ENCODE results near the gene IGF1R. TPM values are rescaled to one million over a fixed set of nuclear protein-coding genes. Genes with fewer than 3 reads are reported as not detected.

IGF1R gene
- total RNA-seq, 1 donor from 2014 or later, result 131 TPM

DNA sequence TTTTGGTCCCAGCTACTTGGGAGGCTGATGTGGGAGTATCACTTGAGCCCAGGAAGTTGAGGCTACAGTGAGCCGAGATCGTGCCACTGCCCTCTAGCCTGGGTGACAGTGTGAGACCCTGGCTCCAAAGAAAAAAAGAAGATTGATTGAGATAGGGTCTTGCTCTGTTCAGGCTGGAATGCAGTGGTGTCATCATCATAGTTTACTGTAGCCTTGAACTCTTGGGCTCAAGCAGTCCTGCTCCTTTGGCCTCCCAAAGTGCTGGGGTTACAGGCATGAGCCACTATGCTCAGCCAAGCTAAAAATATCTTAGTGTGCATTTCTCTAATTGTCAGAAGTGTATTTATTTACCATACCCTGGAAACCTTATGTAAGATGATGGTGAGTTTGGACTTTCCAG lies 43.9 kb downstream of the IGF1R start:
- H3K36me3 Mint-ChIP-seq (ENCODE audit: low read depth, unreplicated experiment), result no peaks in the 10 kb centered on the region
- peaks cover 3% of the 10 kb centered on the region for H3K27me3 Mint-ChIP-seq (ENCODE audit: unreplicated experiment)
- no peaks in the 10 kb centered on the region for H3K9me3 Mint-ChIP-seq (ENCODE audit: unreplicated experiment)
- no peak overlapping the region for H3K27ac Mint-ChIP-seq (ENCODE audit: unreplicated experiment)
- peaks cover 36% of the 10 kb centered on the region for H3K4me1 Mint-ChIP-seq (ENCODE audit: unreplicated experiment)
- DNase-seq (ENCODE audit: low spot score), result no peak
- H3K4me3 Mint-ChIP-seq (ENCODE audit: unreplicated experiment), result no peak overlapping the region
- TF ChIP-seq, protein P1, sequence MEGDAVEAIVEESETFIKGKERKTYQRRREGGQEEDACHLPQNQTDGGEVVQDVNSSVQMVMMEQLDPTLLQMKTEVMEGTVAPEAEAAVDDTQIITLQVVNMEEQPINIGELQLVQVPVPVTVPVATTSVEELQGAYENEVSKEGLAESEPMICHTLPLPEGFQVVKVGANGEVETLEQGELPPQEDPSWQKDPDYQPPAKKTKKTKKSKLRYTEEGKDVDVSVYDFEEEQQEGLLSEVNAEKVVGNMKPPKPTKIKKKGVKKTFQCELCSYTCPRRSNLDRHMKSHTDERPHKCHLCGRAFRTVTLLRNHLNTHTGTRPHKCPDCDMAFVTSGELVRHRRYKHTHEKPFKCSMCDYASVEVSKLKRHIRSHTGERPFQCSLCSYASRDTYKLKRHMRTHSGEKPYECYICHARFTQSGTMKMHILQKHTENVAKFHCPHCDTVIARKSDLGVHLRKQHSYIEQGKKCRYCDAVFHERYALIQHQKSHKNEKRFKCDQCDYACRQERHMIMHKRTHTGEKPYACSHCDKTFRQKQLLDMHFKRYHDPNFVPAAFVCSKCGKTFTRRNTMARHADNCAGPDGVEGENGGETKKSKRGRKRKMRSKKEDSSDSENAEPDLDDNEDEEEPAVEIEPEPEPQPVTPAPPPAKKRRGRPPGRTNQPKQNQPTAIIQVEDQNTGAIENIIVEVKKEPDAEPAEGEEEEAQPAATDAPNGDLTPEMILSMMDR (IDR thresholded peaks at IDR 0.05; ENCODE audit: unreplicated experiment), result no peak

DNA sequence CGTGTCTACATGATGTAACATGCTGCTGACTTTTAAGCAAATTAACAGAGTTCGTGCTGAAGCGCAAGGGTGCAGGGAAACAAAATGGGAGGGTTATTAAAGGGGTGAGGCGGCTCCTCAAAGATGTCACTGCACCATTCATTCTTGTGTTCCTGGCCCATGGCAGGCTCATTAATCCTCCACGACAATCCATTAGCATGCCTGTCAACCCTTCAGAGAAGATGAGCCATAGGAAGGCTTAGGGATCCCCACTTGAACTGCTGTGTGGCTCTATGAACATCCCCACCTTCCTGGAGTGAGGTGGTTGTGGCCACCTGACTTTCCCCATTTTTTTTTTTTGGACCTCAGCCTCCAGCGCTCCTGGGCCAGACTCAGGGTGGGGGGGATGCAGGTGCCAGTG lies 45.8 kb downstream of the IGF1R start:
- DNase-seq (ENCODE audit: low spot score), result no peak
- Mint-ChIP-seq H3K27ac (ENCODE audit: unreplicated experiment) (no peak overlapping the region), H3K4me3 (ENCODE audit: unreplicated experiment) (no peak overlapping the region), H3K4me1 (ENCODE audit: unreplicated experiment) (peaks cover 29% of the 10 kb centered on the region), H3K9me3 (ENCODE audit: unreplicated experiment) (no peaks in the 10 kb centered on the region), H3K36me3 (ENCODE audit: low read depth, unreplicated experiment) (no peaks in the 10 kb centered on the region), H3K27me3 (ENCODE audit: unreplicated experiment) (peaks cover 2% of the 10 kb centered on the region)
- TF ChIP-seq, protein P1 (IDR thresholded peaks at IDR 0.05; ENCODE audit: unreplicated experiment), result no peak

DNA sequence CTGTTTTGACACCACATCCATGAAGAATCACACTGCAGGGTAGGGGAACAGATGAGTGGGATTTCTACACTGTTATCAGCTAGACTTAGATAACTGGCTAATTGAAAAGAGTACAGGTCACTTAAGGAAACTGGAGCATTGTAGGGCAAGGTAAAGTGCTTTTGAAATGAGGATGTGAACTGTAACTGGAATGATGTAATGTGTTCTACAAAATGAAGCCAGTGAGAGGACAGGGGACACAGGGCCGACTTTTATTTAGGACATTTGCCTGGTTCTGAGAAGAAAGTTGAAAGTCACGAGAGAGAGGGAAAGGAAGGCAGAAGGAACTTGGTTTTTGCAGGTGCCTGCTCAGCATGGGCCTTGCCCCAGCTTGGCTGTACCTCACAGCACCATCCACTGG lies 50.5 kb downstream of the IGF1R start:
- peaks cover 5% of the 10 kb centered on the region for H3K27me3 Mint-ChIP-seq (ENCODE audit: unreplicated experiment)
- no peak overlapping the region for H3K4me3 Mint-ChIP-seq (ENCODE audit: unreplicated experiment)
- no peak for DNase-seq (ENCODE audit: low spot score)
- H3K4me1 Mint-ChIP-seq (ENCODE audit: unreplicated experiment), result peaks cover 30% of the 10 kb centered on the region
- H3K27ac Mint-ChIP-seq (ENCODE audit: unreplicated experiment), result no peak overlapping the region
- no peaks in the 10 kb centered on the region for H3K9me3 Mint-ChIP-seq (ENCODE audit: unreplicated experiment)
- no peaks in the 10 kb centered on the region for H3K36me3 Mint-ChIP-seq (ENCODE audit: low read depth, unreplicated experiment)
- TF ChIP-seq, protein P1 (IDR thresholded peaks at IDR 0.05; ENCODE audit: unreplicated experiment), result no peak

DNA sequence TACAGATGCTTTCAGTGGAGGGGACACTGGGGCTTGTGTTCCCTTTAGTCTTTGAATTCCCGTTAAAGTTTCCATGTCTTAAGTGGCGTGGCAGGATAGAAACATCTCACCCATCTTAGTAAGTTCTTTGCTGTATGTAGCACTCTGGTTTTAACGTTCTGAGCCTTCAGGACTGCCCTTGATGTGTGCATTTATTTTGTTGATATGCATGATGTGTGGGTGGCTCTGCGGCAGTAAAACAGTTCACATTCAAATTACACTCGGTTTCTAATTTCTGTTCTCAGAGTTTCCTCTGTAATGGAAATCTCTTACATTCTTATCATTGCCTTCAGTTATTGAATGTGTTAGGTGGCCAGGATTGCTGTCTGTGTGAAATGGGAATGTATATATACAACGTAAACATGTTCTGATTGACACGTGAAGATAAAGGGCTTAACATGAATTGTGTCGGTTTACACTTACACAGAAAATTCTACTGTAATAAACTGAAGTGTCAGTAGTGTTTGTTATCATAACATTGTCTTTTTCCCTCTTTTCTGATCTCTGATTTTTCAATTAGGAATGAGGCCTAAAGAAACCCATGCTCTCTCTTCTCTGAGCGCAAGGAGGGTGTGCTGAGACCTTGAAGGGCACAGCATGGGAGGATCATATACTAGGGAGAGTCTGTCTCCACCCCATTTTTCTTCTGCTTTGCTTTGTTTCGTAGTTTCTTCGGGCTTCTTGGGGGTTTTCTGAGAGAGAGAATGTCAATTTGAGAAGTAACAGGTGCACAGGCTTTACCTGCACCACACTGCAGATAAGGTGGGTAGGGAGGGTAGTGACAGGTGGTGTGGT lies 51.5 kb downstream of the IGF1R start:
- TF ChIP-seq, protein P1 (IDR thresholded peaks at IDR 0.05; ENCODE audit: unreplicated experiment), result no peak
- no peaks in the 10 kb centered on the region for H3K9me3 Mint-ChIP-seq (ENCODE audit: unreplicated experiment)
- peaks cover 26% of the 10 kb centered on the region for H3K4me1 Mint-ChIP-seq (ENCODE audit: unreplicated experiment)
- no peak overlapping the region for H3K4me3 Mint-ChIP-seq (ENCODE audit: unreplicated experiment)
- DNase-seq (ENCODE audit: low spot score), result no peak
- peaks cover 5% of the 10 kb centered on the region for H3K27me3 Mint-ChIP-seq (ENCODE audit: unreplicated experiment)
- H3K27ac Mint-ChIP-seq (ENCODE audit: unreplicated experiment), result no peak overlapping the region
- H3K36me3 Mint-ChIP-seq (ENCODE audit: low read depth, unreplicated experiment), result no peaks in the 10 kb centered on the region

DNA sequence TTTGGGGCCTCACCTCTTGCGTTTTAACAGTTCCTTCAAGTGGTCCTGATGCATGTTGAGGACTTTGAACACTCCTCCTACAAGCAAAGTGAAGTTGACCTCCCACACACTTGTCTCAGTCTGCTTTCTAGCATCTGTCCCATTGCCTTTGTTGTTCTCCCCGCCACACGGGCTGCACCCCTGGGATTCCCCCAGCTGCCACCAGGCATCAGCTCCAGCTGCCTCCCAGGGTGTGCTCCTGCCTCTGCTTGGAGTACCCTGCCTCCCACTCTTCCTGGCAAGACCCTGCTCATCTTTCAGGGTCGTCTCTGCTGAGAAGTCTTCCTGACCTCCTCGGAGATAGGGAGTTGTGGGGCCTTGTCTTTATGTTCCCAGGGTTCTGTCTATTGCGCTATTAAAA lies 52.2 kb downstream of the IGF1R start:
- Mint-ChIP-seq H3K9me3 (ENCODE audit: unreplicated experiment) (no peaks in the 10 kb centered on the region), H3K27me3 (ENCODE audit: unreplicated experiment) (peaks cover 5% of the 10 kb centered on the region), H3K27ac (ENCODE audit: unreplicated experiment) (no peak overlapping the region), H3K4me3 (ENCODE audit: unreplicated experiment) (no peak overlapping the region), H3K36me3 (ENCODE audit: low read depth, unreplicated experiment) (no peaks in the 10 kb centered on the region), H3K4me1 (ENCODE audit: unreplicated experiment) (peaks cover 25% of the 10 kb centered on the region)
- TF ChIP-seq, protein P1 (IDR thresholded peaks at IDR 0.05; ENCODE audit: unreplicated experiment), result no peak
- DNase-seq (ENCODE audit: low spot score), result no peak

Measured in endothelial cell (in vitro differentiated cells).